Ovary (tissue), 9 donors: ENCODE data around the gene SEC24A. TPM values are rescaled to one million over a fixed set of nuclear protein-coding genes. Genes with fewer than 3 reads are reported as not detected.

Experiments used
- DNase-seq, 5 donors: peaks; one replicate each; pipeline ENCODE4 v3.0.0-alpha.2; 2019 to 2020
- H3K27ac ChIP-seq, 2 donors: fragments of 200-600 bp; one replicate each; pipeline versions ENCODE4 v1.5.1 to v1.8.0; 2019 to 2022
- H3K27me3 ChIP-seq: fragments of 200-600 bp; one replicate; pipeline ENCODE4 v1.8.0; 2022
- H3K36me3 ChIP-seq: fragments of 200-600 bp; sonication (generic); one replicate; pipeline ENCODE4 v1.5.1; 2019
- H3K4me1 ChIP-seq: one replicate; pipeline ENCODE4 v1.8.1; 2013; ENCODE audit warnings: mild to moderate bottlenecking, moderate library complexity; ENCODE audit not compliant: insufficient read depth
- H3K4me3 ChIP-seq: fragments of 200-600 bp; sonication (generic); one replicate; pipeline ENCODE4 v1.5.1; 2017
- H3K9me3 ChIP-seq, 2 donors: fragments of 200-600 bp in 1 of 2; sonication (generic) in 1 of 2; one replicate each; pipeline versions ENCODE4 v1.5.1 to v1.8.1; 2013 to 2019; ENCODE audit warnings: mild to moderate bottlenecking in 1 of 2, moderate library complexity in 1 of 2
- CTCF ChIP-seq, 3 donors: fragments of 450-650 bp in 2 of 3; fragments of 200-600 bp in 1 of 3; IDR thresholded peaks; one replicate each; pipeline versions ENCODE4 v1.5.1 to v1.8.0; 2016 to 2022; ENCODE audit warnings: antibody characterized with exemption in 3 of 3, mild to moderate bottlenecking in 1 of 3
- EP300 ChIP-seq: sonication (generic); formaldehyde crosslinking; IDR thresholded peaks from one replicate; pipeline ENCODE4 v1.6.1; 2017; ENCODE audit warnings: antibody characterized with exemption
- POLR2A ChIP-seq: fragments of 450-650 bp; IDR thresholded peaks from one replicate; pipeline ENCODE4 v1.6.1; 2017; ENCODE audit warnings: antibody characterized with exemption, mild to moderate bottlenecking, moderate library complexity
- WGBS, 3 donors: extraction: QIAGEN DNeasy Blood & Tissue Kit in 1 of 3; methylation state at CpG; one replicate each; pipeline versions ENCODE4 v1.1.5 to v1.1.7; 2013 to 2017; 5-methylcytosine and 5-hydroxymethylcytosine counted together
- intact Hi-C, 4 donors: fragments of 100-400 bp; cut with DNase I; formaldehyde crosslinking; loops; one replicate each; pipeline versions ENCODE4 v1.11.0 to v1.15.1; 2022 to 2023
- polyA plus RNA-seq, 2 donors: library from polyadenylated mRNA; stranded (reverse); fragments of 200-250 nt in 1 of 2; fragments of 350-450 nt in 1 of 2; fragmentation: Illumina TruSeq in 1 of 2; extraction: RNeasy Lipid Tissue Mini Kit (QIAGEN cat#74804) in 1 of 2; gene quantifications; one replicate each; pipeline ENCODE4 v1.2.3, GENCODE V29; 2013 to 2014
- total RNA-seq, 7 donors: library from RNA; depleted of rRNA in 2 of 7; stranded (reverse); fragments of >200 nt in 2 of 7; fragmentation: NEBNext Ultra II Directional in 3 of 7; extraction: Animal tissue kit (Norgen Biotek cat#: 25700) in 3 of 7; gene quantifications; one replicate each; pipeline versions ENCODE4 v1.1.0 to v1.2.4, GENCODE V29; 2016 to 2023
- donor health status: DM: no; HTN: no; CAD: no; lungs with moderate emphysema.
- donor health status: DM: no; HTN: no; CAD: no.
- donor health status: Bipolar disorder and iron deficiency.
- donor health status: DM: yes; HTN: yes; CAD: no.
- donor health status: DM: no; HTN: no; CAD: no.
- donor health status: DM: yes; HTN: yes; CAD: no.

Gene SEC24A
- total and polyA plus RNA-seq, 9 donors, result 5.0 to 22.3 (median 14.7) TPM

GRCh38 chr5:134724872-134725271, 76.3 kb downstream of the SEC24A start:
- 82 to 94% (median 89%) methylated on average over 1 of the region's 1 CpG for WGBS, 3 donors
- H3K27me3 ChIP-seq, result no peaks in the 10 kb centered on the region
- no peak for TF ChIP-seq POLR2A
- TF ChIP-seq CTCF (IDR thresholded peaks at IDR 0.05), result no peak
- TF ChIP-seq EP300, result no peak
- H3K4me3 ChIP-seq, result no peak overlapping the region
- no peaks in the 10 kb centered on the region for H3K4me1 ChIP-seq
- H3K27ac ChIP-seq, result no peak overlapping the region
- no peaks in the 10 kb centered on the region for H3K36me3 ChIP-seq
- H3K9me3 ChIP-seq, result no peaks in the 10 kb centered on the region
- DNase-seq, result no peak
- intact Hi-C loops, result no loop called here

- no peaks in the 10 kb centered on the region for H3K4me1 ChIP-seq
- intact Hi-C loops, result no loop called here
- H3K27me3 ChIP-seq, result no peaks in the 10 kb centered on the region
- WGBS, 3 donors, result 53 to 66% (median 63%) methylated on average over 3 of the region's 3 CpGs
- H3K4me3 ChIP-seq, result no peak overlapping the region
- no peaks in the 10 kb centered on the region for H3K9me3 ChIP-seq
- no peak for DNase-seq
- no peaks in the 10 kb centered on the region for H3K36me3 ChIP-seq
- H3K27ac ChIP-seq, result no peak overlapping the region
- no peak for TF ChIP-seq POLR2A
- no peak for TF ChIP-seq EP300
- TF ChIP-seq CTCF (IDR thresholded peaks at IDR 0.05), result no peak
These were observed 84.2 kb downstream of the SEC24A start for GRCh38 chr5:134732819-134733218.

- 68 to 86% (median 71%) methylated on average over 4 of the region's 4 CpGs for WGBS, 3 donors
- no peak for TF ChIP-seq CTCF (IDR thresholded peaks at IDR 0.05)
- TF ChIP-seq EP300, result no peak
- no peak for TF ChIP-seq POLR2A
These were observed 86.7 kb downstream of the SEC24A start for GRCh38 chr5:134735243-134735642.

GRCh38 chr5:134736173-134736812, 87.7 kb downstream of the SEC24A start:
- no peak for TF ChIP-seq CTCF (IDR thresholded peaks at IDR 0.05)
- no peak for TF ChIP-seq EP300
- no peak for TF ChIP-seq POLR2A
- H3K27me3 ChIP-seq, result no peaks in the 10 kb centered on the region
- no peaks in the 10 kb centered on the region for H3K9me3 ChIP-seq
- no peak overlapping the region for H3K27ac ChIP-seq
- DNase-seq, result no peak
- peaks cover 2% of the 10 kb centered on the region for H3K4me1 ChIP-seq
- no peak overlapping the region for H3K4me3 ChIP-seq
- intact Hi-C loops, result loop anchor here in 1 of 4 donors (5.0 kb wide), 1 partner anchor 111 kb away; the partner anchor contains the start of gene C5orf24
- WGBS, 3 donors, result 34 to 53% (median 51%) methylated on average over 2 of the region's 2 CpGs
- H3K36me3 ChIP-seq, result no peaks in the 10 kb centered on the region

More at GRCh38 chr5:134735243-134735642, 86.7 kb downstream of the SEC24A start:
- intact Hi-C loops, result loop anchor here in 1 of 4 donors (5.0 kb wide), 1 partner anchor 112 kb away; the partner anchor contains the start of gene C5orf24
- Histone ChIP-seq H3K27ac (no peak overlapping the region), H3K9me3 (no peaks in the 10 kb centered on the region), H3K4me1 (peaks cover 2% of the 10 kb centered on the region), H3K36me3 (no peaks in the 10 kb centered on the region), H3K4me3 (no peak overlapping the region), H3K27me3 (no peaks in the 10 kb centered on the region)
- no peak for DNase-seq
